ENCODE measurements around the gene SPZ1. TPM values are rescaled to one million over a fixed set of nuclear protein-coding genes. Genes with fewer than 3 reads are reported as not detected.

The SPZ1 gene
- total RNA-seq, 4 donors from 2014 or later, result not detected

DNA sequence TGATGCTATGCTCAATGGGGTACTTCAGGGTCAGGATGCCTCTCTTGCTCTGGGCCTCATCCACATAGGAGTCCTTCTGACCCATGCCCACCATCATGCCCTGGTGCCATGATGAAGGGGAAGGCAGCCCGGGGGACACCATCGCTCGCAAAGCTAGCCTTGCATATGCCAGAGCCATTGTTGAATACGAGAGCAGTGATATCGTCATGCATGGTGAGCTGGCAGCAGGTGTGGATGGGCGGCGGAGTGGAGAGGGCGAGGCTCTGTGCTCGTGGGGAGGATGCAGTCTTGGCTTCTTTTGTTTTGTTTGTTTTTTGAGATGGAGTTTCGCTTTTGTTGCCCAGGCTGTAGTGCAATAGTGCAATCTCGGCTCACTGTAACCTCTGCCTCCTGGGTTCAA is 17.2 kb upstream of the SPZ1 start:
- H3K4me1 ChIP-seq, result peaks cover 0 to 1% (median 0%) of the 10 kb centered on the region in 4 donors
- DNase-seq, result no peak
- no peaks in the 10 kb centered on the region for H3K36me3 ChIP-seq
- in situ Hi-C loops (cut with MboI; ENCODE audit: low pct_ligation_motif_present in 1 of 4, low pct_unique_long_range_greater_than_20kb in 1 of 4, low sequenced_read_pairs in 3 of 4), result loop anchor here in 2 of 4 donors (10.0 kb wide), 1 partner anchor 208 kb away; no protein-coding TSS in a partner anchor
- no peak for TF ChIP-seq POLR2AphosphoS5 (IDR thresholded peaks at IDR 0.05)
- TF ChIP-seq, protein P1, sequence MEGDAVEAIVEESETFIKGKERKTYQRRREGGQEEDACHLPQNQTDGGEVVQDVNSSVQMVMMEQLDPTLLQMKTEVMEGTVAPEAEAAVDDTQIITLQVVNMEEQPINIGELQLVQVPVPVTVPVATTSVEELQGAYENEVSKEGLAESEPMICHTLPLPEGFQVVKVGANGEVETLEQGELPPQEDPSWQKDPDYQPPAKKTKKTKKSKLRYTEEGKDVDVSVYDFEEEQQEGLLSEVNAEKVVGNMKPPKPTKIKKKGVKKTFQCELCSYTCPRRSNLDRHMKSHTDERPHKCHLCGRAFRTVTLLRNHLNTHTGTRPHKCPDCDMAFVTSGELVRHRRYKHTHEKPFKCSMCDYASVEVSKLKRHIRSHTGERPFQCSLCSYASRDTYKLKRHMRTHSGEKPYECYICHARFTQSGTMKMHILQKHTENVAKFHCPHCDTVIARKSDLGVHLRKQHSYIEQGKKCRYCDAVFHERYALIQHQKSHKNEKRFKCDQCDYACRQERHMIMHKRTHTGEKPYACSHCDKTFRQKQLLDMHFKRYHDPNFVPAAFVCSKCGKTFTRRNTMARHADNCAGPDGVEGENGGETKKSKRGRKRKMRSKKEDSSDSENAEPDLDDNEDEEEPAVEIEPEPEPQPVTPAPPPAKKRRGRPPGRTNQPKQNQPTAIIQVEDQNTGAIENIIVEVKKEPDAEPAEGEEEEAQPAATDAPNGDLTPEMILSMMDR (IDR thresholded peaks at IDR 0.05), result no peak
- no peak for TF ChIP-seq EP300 (IDR thresholded peaks at IDR 0.05; ENCODE audit: low read depth)
- TF ChIP-seq POLR2A (IDR thresholded peaks at IDR 0.05), result no peak
- intact Hi-C loops (cut with DNase I; ENCODE audit: low total_unique reads), result no loop called here
- no peak overlapping the region for H3K4me3 ChIP-seq
- no peaks in the 10 kb centered on the region for H3K27me3 ChIP-seq
- no peaks in the 10 kb centered on the region for H3K9me3 ChIP-seq
- 81% methylated on average over 11 of the region's 11 CpGs; no CpG with 5 or more reads in 1 of the 2 donors for WGBS, 2 donors (ENCODE audit: low coverage in 1 of 2)
- no peak overlapping the region for H3K27ac ChIP-seq

DNA sequence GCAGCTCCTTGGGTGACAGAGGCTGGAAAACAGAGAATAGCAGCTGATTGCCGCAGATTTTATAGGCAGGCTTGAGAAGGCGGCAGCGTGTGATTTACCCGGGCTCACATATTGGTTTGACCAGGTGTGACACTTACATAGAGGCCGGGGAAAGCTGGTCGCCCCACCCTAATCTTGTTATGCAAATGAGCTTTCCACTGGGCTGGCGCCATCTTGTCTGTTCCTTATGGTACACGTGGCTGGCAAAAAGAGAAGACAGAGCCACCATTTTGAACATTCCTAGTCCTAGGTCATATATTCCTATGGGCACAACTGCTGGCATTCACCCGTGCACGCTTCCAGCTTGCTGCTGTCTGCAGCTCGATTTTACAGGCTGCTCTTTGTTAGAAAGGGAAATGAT is 11.3 kb upstream of the SPZ1 start:
- in situ Hi-C loops (cut with MboI; ENCODE audit: low pct_ligation_motif_present in 1 of 4, low pct_unique_long_range_greater_than_20kb in 1 of 4, low sequenced_read_pairs in 3 of 4), result loop anchor here in 3 of 4 donors (5.0 to 10.0 kb wide), 2 partner anchors 214 to 216 kb away; no protein-coding TSS in a partner anchor
- no peaks in the 10 kb centered on the region for H3K9me3 ChIP-seq
- 54 to 70% methylated on average over 6 to 11 of the region's 11 CpGs for WGBS, 2 donors (ENCODE audit: low coverage in 1 of 2)
- no peaks in the 10 kb centered on the region for H3K27me3 ChIP-seq
- H3K36me3 ChIP-seq, result no peaks in the 10 kb centered on the region
- no peak for DNase-seq
- TF ChIP-seq, protein P1 (IDR thresholded peaks at IDR 0.05), result no peak
- TF ChIP-seq EP300 (IDR thresholded peaks at IDR 0.05; ENCODE audit: low read depth), result no peak
- no peak for TF ChIP-seq POLR2A (IDR thresholded peaks at IDR 0.05)
- TF ChIP-seq POLR2AphosphoS5 (IDR thresholded peaks at IDR 0.05), result no peak
- H3K4me1 ChIP-seq, result peaks cover 0 to 3% (median 0%) of the 10 kb centered on the region in 4 donors
- H3K27ac ChIP-seq, result no peak overlapping the region
- intact Hi-C loops (cut with DNase I; ENCODE audit: low total_unique reads), result no loop called here
- H3K4me3 ChIP-seq, result no peak overlapping the region

DNA sequence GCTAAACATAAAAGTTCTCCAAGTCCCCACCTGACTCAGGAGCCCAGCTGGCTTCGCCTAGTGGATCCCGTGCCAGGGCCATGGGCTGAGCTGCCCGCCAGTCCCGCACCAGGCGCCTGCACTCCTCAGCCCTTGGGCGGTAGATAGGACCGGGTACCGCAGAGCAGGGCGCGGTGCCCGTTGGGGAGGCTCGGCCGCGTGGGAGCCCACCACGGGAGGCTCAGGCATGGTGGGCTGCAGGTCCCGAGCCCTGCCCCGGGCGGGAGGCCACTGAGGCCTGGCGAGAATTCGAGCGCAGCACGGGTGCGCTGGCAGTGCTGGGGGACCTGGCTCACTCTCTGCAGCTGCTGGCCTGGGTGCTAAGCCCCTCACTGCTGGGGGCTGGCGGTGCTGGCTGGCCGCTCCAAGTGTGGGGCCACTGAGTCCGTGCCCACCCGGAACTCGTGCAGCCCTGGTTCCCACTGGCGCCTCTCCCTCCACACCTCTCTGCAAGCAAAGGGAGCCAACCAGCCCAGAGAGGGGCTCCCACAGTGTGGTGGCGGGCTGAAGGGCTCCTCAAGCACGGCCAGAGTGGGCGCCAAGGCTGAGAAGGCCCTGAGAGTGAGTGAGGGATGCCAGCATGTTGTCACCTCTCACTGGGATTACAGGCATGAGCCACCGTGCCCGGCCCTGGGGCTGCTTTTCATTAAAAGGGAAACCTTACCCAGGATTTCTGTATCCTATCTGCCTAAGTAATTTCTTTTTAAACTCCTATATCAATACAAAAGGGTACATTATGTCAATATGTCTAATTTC is 9.7 kb upstream of the SPZ1 start:
- in situ Hi-C loops (cut with MboI; ENCODE audit: low pct_ligation_motif_present in 1 of 4, low pct_unique_long_range_greater_than_20kb in 1 of 4, low sequenced_read_pairs in 3 of 4), result loop anchor here in 3 of 4 donors (5.0 to 10.0 kb wide), 2 partner anchors 215 to 218 kb away; no protein-coding TSS in a partner anchor

DNA sequence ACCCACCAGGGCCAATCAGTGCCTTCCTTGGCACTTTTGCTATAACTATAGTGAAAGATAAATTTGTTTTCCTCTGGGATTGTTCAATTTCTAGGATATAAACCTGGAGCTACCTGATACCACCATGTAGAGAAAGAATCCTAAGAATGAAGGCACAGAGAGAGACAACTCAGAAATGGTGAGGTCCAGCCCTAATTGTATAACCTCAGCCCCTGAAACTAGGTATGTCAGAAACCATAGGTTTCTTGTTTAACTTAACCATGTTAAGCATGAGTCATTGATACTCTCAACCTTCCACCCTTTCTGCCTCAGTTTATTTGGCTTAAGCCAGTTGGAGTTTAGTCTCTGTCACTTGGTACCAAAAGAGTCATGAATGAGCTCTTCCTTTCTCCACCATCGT is 4.6 kb upstream of the SPZ1 start:
- Histone ChIP-seq H3K9me3 (no peaks in the 10 kb centered on the region), H3K27ac (no peak overlapping the region), H3K4me1 (no peaks in the 10 kb centered on the region), H3K36me3 (no peaks in the 10 kb centered on the region), H3K27me3 (no peaks in the 10 kb centered on the region), H3K4me3 (no peak overlapping the region)
- intact Hi-C loops (cut with DNase I; ENCODE audit: low total_unique reads) (no loop called here), in situ Hi-C loops (cut with MboI; ENCODE audit: low pct_ligation_motif_present in 1 of 4, low pct_unique_long_range_greater_than_20kb in 1 of 4, low sequenced_read_pairs in 3 of 4) (no loop called here)
- TF ChIP-seq POLR2AphosphoS5 (IDR thresholded peaks at IDR 0.05), result no peak
- TF ChIP-seq, protein P1 (IDR thresholded peaks at IDR 0.05), result no peak
- TF ChIP-seq POLR2A (IDR thresholded peaks at IDR 0.05), result no peak
- TF ChIP-seq EP300 (IDR thresholded peaks at IDR 0.05; ENCODE audit: low read depth), result no peak
- DNase-seq, result no peak
- 88% methylated on average over 1 of the region's 1 CpG; no CpG with 5 or more reads in 1 of the 2 donors for WGBS, 2 donors (ENCODE audit: low coverage in 1 of 2)

More for the DNA sequence above, 9.7 kb upstream of the SPZ1 start:
- Histone ChIP-seq H3K4me3 (no peak overlapping the region), H3K4me1 (peaks cover 0 to 3% (median 0%) of the 10 kb centered on the region in 4 donors), H3K27me3 (no peaks in the 10 kb centered on the region), H3K27ac (no peak overlapping the region), H3K36me3 (no peaks in the 10 kb centered on the region), H3K9me3 (no peaks in the 10 kb centered on the region)
- 92% methylated on average over 32 of the region's 34 CpGs; no CpG with 5 or more reads in 1 of the 2 donors for WGBS, 2 donors (ENCODE audit: low coverage in 1 of 2)
- intact Hi-C loops (cut with DNase I; ENCODE audit: low total_unique reads), result no loop called here
- DNase-seq, result no peak
- TF ChIP-seq, protein P1 (IDR thresholded peaks at IDR 0.05), result no peak
- no peak for TF ChIP-seq POLR2AphosphoS5 (IDR thresholded peaks at IDR 0.05)
- no peak for TF ChIP-seq POLR2A (IDR thresholded peaks at IDR 0.05)
- no peak for TF ChIP-seq EP300 (IDR thresholded peaks at IDR 0.05; ENCODE audit: low read depth)
